ENCODE results near the gene GTPBP6.

The GTPBP6 gene

GRCh38 chrX:357035-357692, 38.6 kb upstream of the GTPBP6 start:
- Histone ChIP-seq H3K9me3 (peaks cover 8% of the 10 kb centered on the region), H3K4me3 (ENCODE audit: low read depth in 1 of 2, low read length in 1 of 2) (peak overlapping the region; percentile 8 to 34), H3K4me1 (ENCODE audit: control insufficient read depth in 1 of 2, insufficient read depth in 1 of 2, low read depth in 1 of 2, low read length in 1 of 2) (peaks cover 14 to 16% of the 10 kb centered on the region in 2 experiments), H3K27me3 (no peaks in the 10 kb centered on the region), H3K36me3 (peaks cover 16% of the 10 kb centered on the region), H3K27ac (peak overlapping the region; percentile 86)
- TF ChIP-seq CTCF (IDR thresholded peaks at IDR 0.05) = no peak

GRCh38 chrX:356385-357034, 37.9 kb upstream of the GTPBP6 start:
- H3K9me3 ChIP-seq = peaks cover 8% of the 10 kb centered on the region
- H3K27me3 ChIP-seq = no peaks in the 10 kb centered on the region
- peaks cover 21% of the 10 kb centered on the region for H3K36me3 ChIP-seq
- no peak overlapping the region for H3K4me3 ChIP-seq (ENCODE audit: low read depth in 1 of 2, low read length in 1 of 2)
- H3K4me1 ChIP-seq (ENCODE audit: control insufficient read depth in 1 of 2, insufficient read depth in 1 of 2, low read depth in 1 of 2, low read length in 1 of 2) = peaks cover 14 to 16% of the 10 kb centered on the region in 2 experiments
- peak overlapping the region; percentile 86 for H3K27ac ChIP-seq
- no peak for TF ChIP-seq CTCF (IDR thresholded peaks at IDR 0.05)

- H3K27ac ChIP-seq = no peak overlapping the region
- H3K27me3 ChIP-seq = no peaks in the 10 kb centered on the region
- H3K36me3 ChIP-seq = peaks cover 15% of the 10 kb centered on the region
- TF ChIP-seq CTCF (IDR thresholded peaks at IDR 0.05) = no peak
- H3K4me3 ChIP-seq (ENCODE audit: low read depth in 1 of 2, low read length in 1 of 2) = no peak overlapping the region
- peaks cover 8% of the 10 kb centered on the region for H3K9me3 ChIP-seq
- H3K4me1 ChIP-seq (ENCODE audit: control insufficient read depth in 1 of 2, insufficient read depth in 1 of 2, low read depth in 1 of 2, low read length in 1 of 2) = peaks cover 14 to 16% of the 10 kb centered on the region in 2 experiments
These were observed 36.9 kb upstream of the GTPBP6 start for GRCh38 chrX:355329-356050.

- H3K4me1 ChIP-seq (ENCODE audit: control insufficient read depth in 1 of 2, insufficient read depth in 1 of 2, low read depth in 1 of 2, low read length in 1 of 2) = peaks cover 14 to 16% of the 10 kb centered on the region in 2 experiments
- H3K27me3 ChIP-seq = no peaks in the 10 kb centered on the region
- H3K27ac ChIP-seq = no peak overlapping the region
- peaks cover 11% of the 10 kb centered on the region for H3K36me3 ChIP-seq
- no peak overlapping the region for H3K4me3 ChIP-seq (ENCODE audit: low read depth in 1 of 2, low read length in 1 of 2)
- no peaks in the 10 kb centered on the region for H3K9me3 ChIP-seq
- no peak for TF ChIP-seq CTCF (IDR thresholded peaks at IDR 0.05)
These were observed 35.3 kb upstream of the GTPBP6 start for GRCh38 chrX:353566-354535.

Data from neutrophil (primary cell).